Epidermal melanocyte (primary cell): ENCODE data around the gene CHST12.
"Not testable (repeated sequence)": the region's sequence is repeated elsewhere in the genome, so short reads cannot be mapped to it uniquely, and the experiment has no call there.

Source experiments
- DNase-seq: peaks from one replicate; pipeline ENCODE4 v3.0.0; 2011; ENCODE audit warnings: low spot score; ENCODE audit not compliant: insufficient read length

CHST12 gene

DNA sequence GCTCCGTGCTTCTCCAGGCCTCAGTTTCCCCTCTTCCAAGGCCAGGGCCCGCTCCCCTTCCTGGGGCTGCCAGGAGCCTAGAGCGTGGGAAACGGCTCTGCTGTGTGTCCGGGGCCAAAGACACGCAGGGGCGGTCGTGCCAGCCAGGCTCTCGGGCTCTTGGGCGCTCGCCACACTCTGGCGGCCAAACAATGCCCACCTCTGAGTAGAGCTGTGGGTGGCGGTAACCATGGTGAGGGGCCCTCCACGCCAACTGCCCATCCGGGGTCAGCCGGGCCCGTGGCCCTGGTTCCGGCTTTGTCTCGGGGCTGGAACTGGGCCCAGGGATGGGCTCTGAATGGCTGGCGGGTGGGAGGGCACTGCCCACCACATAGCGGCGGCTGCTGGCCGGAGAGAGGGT lies 56.8 kb downstream of the CHST12 start:
- no peak for DNase-seq

DNA sequence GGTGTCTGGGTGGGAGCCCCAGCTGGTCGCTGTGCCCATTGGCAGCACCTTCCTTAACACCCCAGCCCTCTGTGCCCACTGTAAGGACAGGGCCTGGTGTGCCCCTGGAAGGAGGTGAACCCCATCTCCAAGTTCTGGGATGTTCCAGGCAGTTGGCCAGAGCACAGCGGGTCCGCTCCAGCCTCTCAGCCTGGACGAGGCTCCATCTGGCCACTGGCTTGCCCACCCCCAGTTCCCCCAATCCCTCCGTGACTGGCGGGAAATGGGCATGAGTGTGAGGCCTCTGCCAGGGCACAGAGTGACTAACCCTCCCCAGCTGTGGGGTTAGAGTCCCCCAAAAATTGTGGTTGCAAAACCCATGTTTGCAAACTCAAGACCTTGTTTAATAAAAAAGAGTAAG lies 57.2 kb downstream of the CHST12 start:
- DNase-seq = no peak

DNA sequence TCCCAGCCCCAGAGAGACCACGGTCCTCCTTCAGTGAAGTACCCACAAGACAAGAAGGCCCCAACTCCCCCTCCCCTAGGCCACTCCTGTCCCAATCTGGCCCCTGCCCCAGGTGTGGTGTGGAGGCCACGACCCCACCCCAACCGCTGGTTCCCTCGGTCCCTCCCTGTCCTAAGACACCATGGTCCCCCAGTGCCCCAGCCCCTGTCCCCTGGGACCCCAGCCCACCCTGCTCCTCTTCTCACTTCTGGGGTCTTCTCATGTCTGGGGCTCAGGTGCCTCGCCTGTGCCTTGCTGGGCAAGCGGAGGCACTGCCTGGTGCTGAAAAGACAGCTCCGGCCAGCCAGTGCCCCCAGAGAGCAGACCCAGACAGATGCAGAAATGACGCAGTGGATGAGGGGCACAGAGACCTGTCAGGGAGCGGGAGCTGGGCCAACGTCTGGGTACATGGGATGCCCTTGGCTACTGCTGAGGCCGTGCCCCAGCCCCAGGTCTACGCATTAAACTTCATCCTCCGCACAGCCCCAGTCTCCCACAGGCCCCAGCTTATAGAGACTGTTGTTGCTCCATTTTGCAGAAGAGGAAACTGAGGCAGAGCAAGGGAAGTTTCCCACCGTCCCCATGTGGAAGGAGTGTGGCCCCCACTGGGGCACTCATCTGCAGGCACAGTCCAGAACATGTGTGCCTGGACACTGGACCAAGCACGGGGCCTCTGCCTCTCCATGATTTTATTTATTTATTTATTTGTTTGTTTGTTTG lies 58.0 kb downstream of the CHST12 start:
- no peak for DNase-seq

- DNase-seq = no peak
Measured at GRCh38 chr7:2462731-2463130, 59.3 kb downstream of the CHST12 start.

DNA sequence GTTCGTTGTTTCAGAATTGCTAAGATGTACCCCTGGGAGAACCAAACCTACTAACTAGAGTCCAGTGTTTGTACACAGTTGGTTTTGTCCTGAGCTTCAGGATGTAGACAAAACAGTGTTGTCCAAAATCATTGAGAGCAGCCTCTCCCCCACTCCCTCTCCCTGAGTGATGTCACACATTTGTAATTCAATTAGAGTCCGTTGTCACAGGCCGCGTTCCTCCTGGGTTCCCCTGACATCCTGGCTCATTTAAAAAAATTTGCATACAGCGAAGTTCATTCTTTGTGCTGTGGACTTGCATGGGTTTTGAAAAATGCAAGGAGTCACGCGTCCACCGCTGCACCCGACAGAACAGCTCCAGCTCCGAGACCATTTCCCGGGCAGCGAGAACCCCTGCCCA lies 62.5 kb downstream of the CHST12 start:
- no peak for DNase-seq

DNA sequence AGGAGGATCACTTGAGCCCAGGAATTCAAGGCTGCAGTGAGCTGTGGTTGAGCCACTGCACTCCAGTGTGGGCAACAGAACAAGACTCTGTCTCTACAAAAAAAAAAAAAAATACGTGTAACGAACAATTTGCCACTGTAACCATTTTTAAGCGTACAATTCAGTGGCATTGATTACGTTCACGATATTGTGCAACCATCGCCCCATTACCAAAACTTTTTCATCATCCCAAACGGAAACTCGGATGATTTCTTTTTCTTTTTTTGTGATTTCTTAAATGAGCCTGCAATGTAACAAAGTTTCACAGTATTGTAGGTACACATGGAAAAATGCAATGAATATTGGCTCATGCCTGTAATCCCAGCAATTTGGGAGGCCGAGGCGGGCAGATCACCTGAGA lies 63.3 kb downstream of the CHST12 start:
- DNase-seq = no peak

GRCh38 chr7:2468227-2468626 lies 64.8 kb downstream of the CHST12 start:
- no peak for DNase-seq

- DNase-seq = not testable (repeated sequence)
Measured at GRCh38 chr7:2469460-2470203, 66.2 kb downstream of the CHST12 start.

DNA sequence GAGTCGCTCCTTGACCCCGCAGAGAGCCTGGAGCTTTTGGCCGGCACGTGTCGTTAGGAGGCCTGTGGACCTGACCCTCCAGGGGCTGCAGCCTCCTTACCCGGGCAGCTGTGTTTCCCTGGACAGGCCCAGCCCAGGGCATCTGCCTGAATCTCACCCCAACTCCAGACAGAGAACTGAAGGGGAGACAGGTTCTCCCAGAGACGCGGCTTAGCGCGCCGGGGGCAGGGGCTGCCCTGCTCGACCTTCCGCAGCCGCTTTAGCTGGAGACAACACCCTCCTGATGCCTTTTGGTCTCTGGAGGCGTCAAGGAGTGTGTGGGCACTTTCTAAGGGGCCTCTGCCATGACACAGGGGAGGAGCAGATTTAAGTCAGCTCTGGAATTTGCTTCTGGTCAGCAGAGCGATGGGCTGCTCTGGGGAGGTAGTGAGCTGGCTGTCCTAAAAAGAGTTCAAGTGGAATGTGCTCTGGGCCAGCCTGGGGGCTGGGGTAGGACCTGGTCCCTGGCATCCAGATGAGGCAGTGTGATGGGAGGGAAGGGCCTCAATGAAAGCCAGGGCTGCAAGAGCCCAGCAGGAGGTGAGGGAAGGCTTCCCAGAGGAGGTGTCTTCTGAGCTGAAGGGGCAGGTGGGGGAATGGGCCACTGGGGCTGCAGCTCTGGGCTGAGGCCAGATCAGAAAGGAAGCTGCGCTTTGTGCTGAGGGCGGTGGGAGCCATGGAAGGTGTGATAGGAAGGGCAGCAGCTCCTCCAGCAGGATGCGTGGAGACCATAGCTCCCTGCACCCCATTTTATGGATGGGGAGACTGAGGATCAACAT lies 67.0 kb downstream of the CHST12 start:
- DNase-seq = no peak

DNA sequence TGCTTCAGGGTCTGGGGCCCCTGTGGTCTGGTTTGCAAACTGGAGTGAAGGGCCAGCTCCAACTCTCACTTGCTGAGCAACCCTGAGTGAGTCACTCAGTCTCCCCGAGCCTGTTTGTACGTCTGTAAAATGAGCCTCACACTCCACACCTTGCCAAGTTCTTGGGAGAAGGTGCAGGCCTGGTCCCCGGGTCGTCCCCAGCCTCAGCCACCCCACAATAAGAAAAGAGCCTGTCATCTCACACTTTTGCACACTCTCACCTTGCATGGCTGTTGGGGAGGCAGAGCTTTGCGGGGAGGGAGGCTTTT lies 67.6 kb downstream of the CHST12 start:
- no peak for DNase-seq

- no peak for DNase-seq
Measured at GRCh38 chr7:2471396-2471795, 68.0 kb downstream of the CHST12 start.

DNA sequence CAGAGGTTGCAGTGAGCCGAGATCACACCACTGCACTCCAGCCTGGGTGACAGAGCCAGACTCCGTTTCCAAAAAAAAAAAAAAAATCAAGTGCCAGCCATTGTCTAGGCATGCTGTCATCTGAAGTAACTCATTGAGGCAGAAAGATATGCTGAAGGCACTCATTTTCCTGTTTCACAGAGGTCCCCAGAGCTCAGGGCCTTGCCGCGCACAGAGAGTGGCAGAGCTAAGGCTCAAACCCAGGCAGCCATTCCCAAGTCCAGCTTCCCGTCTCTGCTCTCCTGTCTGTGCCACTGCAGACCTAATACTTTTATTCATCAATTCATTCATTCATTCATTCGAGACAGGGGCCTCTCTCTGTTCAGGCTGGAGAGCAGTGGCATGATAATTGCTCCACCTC lies 69.3 kb downstream of the CHST12 start:
- no peak for DNase-seq

DNA sequence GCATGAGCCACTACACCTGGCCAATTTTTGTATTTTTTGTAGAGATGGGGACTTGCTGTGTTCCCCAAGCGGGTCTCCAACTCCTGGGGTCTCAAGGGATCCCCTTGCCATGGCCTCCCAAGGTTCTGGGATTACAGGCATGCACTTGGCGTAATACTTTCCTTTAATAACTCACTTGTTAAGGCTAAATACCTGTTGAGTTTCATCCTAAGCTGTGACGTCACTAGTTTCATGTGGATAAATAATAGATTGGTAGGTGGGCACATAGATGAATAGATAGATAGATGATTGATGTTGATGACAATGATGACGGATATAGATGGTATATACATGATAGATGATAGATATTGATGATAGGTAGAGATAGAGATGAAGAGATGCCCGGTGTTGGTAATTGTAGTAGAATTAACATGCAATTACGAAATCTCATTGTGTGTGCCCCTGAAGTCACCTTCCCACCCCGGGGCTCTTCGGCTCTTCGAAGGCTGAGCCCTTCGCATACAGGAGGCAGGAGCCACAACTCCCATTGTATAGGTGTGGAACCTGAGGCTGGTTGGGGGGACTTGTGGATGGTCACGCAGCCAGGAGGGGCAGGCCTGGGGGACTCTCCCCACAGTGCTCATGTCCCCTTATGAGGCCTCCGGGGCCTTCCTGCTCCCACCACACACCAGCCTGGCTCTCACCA lies 70.2 kb downstream of the CHST12 start:
- no peak for DNase-seq

- no peak for DNase-seq
Measured at GRCh38 chr7:2474224-2474623, 70.8 kb downstream of the CHST12 start.

GRCh38 chr7:2474813-2475677 lies 71.6 kb downstream of the CHST12 start:
- DNase-seq = no peak

DNA sequence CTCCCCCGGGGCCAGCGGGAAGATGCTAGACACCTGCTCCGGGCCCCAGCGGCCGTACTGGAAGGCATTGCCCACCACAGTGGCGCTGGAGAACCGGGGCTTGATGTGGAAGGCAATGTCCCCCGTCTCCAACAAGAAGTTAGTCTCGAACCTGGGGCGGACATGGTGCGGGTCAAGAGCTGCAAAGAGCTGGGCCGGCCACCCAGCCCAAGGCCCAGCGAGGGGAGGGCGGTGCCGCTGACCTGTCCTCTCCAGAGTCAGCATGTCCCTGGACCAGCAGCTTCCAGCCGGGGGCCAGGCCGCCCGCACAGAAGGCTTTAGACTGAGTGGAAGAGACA lies 72.2 kb downstream of the CHST12 start:
- DNase-seq = no peak

DNA sequence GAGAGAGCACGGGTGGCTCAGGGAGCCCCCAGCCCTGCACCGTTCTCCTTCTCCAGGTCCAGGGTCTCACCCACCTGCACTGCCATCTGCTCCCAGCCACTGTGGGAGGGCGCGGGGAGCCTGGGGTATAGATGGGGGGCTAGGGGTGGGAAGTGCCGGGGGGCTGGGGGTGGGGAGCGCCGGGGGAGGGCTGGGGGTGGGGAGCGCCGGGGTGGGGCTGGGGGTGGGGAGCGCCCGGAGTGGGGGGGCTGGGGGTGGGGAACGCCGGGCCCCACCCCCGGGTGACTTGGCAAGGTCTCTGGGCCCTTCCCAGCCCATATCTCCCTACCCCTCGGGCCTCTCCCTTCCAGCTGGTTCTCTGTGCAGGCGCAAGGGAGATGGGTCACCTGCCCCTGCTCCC lies 72.9 kb downstream of the CHST12 start, which contains the start of gene GRIFIN:
TSS of gene GRIFIN (minus strand) at position 101 of the 400 bp plus-strand sequence. CDS start at position 86, 15 bp downstream.
- DNase-seq = no peak

DNA sequence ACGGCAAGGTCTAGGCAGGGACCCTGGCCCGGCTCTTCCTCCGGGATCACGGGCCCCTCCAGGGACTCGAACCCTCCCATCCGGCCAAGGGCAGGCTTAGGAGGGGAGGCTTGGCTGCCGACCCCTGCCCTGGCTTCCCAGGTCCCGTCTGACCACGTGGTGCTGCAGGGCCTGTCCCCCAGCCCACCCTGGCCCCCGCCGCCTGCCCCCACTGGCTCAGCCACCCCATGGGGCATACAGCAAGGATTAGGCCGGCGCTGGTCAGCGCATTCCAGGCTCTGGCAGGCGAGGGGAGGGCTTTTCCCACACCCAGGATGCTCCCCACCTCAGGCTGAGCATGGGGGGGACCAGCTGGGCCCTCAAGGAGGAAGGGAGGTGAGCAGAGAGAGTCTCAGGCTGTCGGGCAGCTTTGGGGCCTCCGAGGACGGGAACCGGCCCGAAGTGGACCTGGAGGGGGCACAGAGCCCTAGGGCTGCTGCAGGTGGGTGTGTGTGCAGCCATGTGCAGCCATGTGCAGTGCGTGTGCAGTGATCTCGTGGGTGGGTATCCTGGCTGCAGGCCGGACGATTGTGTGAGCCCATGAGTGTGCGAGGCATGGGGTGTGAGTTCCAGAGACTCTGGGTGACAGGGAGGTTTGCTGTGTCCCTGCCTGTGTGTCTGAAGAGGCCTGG lies 73.5 kb downstream of the CHST12 start:
- DNase-seq = no peak

DNA sequence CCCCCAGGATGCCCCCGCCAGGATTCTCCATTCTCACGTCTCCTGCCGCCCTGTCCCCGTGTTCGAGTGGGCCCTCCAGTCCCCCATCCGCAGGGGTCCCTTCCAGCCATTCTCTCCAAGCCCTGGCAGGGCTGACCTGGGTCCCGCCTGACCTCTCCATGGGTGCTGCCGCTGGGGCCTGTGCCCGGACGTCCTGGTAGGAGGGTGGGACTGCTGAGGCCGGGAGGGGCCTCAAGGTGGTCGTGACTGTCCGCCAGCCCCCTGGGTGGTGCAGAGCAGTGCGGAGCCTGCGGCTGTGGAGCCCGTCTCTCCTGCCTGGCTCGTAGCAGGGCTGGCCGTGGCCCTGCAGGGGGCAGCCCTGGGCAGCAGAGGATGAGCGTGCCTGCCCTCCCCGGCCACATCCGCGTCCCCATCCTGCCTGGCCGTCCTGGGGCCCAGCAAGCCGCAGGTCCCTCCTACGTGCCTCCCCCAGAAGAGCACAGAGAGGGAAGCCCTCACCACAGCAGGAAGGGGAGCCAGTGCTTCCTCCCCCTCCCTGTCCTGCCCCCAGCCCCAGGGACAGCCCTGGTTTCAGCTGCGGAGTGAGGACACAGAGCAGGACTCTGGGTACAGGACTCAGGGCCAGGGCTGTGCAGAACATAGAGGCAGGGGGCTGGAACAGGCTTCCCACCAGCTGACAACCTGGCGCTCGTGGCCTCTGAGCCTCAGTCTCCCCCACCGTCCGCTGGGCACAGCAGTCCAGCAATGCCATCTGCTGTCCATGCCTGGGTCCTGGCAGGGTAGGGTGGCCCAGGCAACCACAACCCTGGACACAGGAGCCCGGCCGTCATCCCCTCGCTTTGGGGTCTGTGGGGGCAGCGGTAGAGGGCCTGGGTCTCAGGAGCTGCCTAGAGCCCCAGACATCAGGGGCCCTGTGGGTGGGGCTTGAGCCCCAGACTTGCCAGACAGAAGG lies 74.3 kb downstream of the CHST12 start:
- DNase-seq = peak; percentile 90
